DND-41 (cell line): ENCODE data around the gene AREL1.

Experiments used
- CTCF ChIP-seq: IDR thresholded peaks from 2 replicates; pipeline ENCODE4 v1.5.1; 2012; ENCODE audit warnings: borderline replicate concordance, low read length, moderate library complexity, mild to moderate bottlenecking; ENCODE audit not compliant: poor library complexity, severe bottlenecking; ENCODE audit errors: extremely low read depth
- EZH2 ChIP-seq: IDR thresholded peaks from 3 replicates; pipeline ENCODE4 v1.6.1; 2012; ENCODE audit warnings: borderline replicate concordance, low read depth, mild to moderate bottlenecking, moderate library complexity, low read length, inconsistent platforms; ENCODE audit not compliant: severe bottlenecking

- TF ChIP-seq CTCF (no peak), EZH2 (no peak)
Measured at GRCh38 chr14:74615735-74616134, 97.1 kb downstream of the AREL1 start.
